ENCODE measurements around the gene FGF14. TPM values are rescaled to one million over a fixed set of nuclear protein-coding genes. Genes with fewer than 3 reads are reported as not detected.

FGF14 gene
- total and polyA plus RNA-seq, 2 donors (not counting 3 experiments of a cell fraction or from before 2014, with no cell fraction given), result not detected

DNA sequence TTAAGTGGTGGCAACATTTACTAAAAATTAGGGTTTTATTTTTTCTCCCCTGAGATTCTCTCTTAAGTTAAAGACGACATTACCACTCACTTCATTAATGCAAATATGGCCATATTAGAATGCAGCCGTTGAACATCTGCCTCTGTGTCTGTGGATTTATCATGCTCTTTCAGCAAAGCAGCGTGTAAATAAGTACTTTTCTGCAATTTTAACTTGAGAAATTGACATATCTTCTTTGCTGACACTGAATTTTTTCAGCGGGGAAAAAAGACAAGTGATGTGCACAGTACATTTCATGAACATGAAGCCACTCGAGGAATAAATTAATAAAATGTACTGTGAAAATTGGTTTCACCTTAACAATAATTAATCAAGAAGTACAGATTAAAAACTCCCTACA is 543.0 kb downstream of the FGF14 start:
- Histone ChIP-seq H3K79me2 (ENCODE audit: control insufficient read depth, insufficient read depth, low read length) (no peaks in the 10 kb centered on the region), H3K27me3 (ENCODE audit: control insufficient read depth in 2 of 2, insufficient read depth in 2 of 2, low read length in 2 of 2) (no peaks in the 10 kb centered on the region), H3K4me3 (replicated peaks in 1 of 3; ENCODE audit: insufficient read depth in 1 of 3, low read depth in 1 of 3, low read length in 3 of 3) (no peak overlapping the region), H3K36me3 (ENCODE audit: control insufficient read depth in 2 of 2, extremely low read depth in 1 of 2, insufficient read depth in 2 of 2, low read length in 2 of 2) (no peaks in the 10 kb centered on the region), H3K27ac (ENCODE audit: insufficient read depth, low read depth, low read length) (no peak overlapping the region), H3K9me1 (replicated peaks; ENCODE audit: control insufficient read depth, extremely low read depth, insufficient read depth, low read length) (no peaks in the 10 kb centered on the region), H3K9me3 (replicated peaks; ENCODE audit: control insufficient read depth, insufficient read depth, low read length) (no peaks in the 10 kb centered on the region), H4K20me1 (replicated peaks; ENCODE audit: control insufficient read depth, extremely low read depth, insufficient read depth, low read length) (no peaks in the 10 kb centered on the region), H3K4me1 (ENCODE audit: control insufficient read depth, extremely low read depth, insufficient read depth, low read length) (no peaks in the 10 kb centered on the region), H2AFZ (ENCODE audit: low read depth, low read length) (no peak overlapping the region), H3K9ac (replicated peaks; ENCODE audit: extremely low read depth, insufficient read depth, low read length) (no peak overlapping the region), H3K4me2 (ENCODE audit: insufficient read depth, low read length) (no peak overlapping the region)
- ChIA-PET POLR2A (no interaction called here), CTCF (no interaction called here)
- no TSS peak for BruUV-seq (replicated peaks)
- DNase-seq (ENCODE audit: low read depth, low spot score), result no peak
- TF ChIP-seq, protein P1, sequence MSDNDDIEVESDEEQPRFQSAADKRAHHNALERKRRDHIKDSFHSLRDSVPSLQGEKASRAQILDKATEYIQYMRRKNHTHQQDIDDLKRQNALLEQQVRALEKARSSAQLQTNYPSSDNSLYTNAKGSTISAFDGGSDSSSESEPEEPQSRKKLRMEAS (IDR thresholded peaks at IDR 0.05; ENCODE audit: insufficient read depth, insufficient read length), result no peak
- TF ChIP-seq MYC (IDR thresholded peaks at IDR 0.05; ENCODE audit: low read depth, low read length), result no peak
- no peak for TF ChIP-seq FOS (IDR thresholded peaks at IDR 0.05; ENCODE audit: borderline replicate concordance, insufficient read depth, low read length)
- TF ChIP-seq, protein P2, sequence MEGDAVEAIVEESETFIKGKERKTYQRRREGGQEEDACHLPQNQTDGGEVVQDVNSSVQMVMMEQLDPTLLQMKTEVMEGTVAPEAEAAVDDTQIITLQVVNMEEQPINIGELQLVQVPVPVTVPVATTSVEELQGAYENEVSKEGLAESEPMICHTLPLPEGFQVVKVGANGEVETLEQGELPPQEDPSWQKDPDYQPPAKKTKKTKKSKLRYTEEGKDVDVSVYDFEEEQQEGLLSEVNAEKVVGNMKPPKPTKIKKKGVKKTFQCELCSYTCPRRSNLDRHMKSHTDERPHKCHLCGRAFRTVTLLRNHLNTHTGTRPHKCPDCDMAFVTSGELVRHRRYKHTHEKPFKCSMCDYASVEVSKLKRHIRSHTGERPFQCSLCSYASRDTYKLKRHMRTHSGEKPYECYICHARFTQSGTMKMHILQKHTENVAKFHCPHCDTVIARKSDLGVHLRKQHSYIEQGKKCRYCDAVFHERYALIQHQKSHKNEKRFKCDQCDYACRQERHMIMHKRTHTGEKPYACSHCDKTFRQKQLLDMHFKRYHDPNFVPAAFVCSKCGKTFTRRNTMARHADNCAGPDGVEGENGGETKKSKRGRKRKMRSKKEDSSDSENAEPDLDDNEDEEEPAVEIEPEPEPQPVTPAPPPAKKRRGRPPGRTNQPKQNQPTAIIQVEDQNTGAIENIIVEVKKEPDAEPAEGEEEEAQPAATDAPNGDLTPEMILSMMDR (IDR thresholded peaks at IDR 0.05; ENCODE audit: extremely low read depth in 1 of 2, insufficient read depth in 1 of 2, low read depth in 1 of 2, low read length in 2 of 2), result no peak
- no peak for TF ChIP-seq GATA2 (IDR thresholded peaks at IDR 0.05; ENCODE audit: insufficient read depth, insufficient read length, low read depth, low read length)
- no peak for TF ChIP-seq POLR2A (IDR thresholded peaks at IDR 0.05; ENCODE audit: low read depth, low read length)
- no peak for TF ChIP-seq POLR2AphosphoS5 (IDR thresholded peaks at IDR 0.05; ENCODE audit: insufficient read depth, low read depth, low read length)
- TF ChIP-seq JUN (IDR thresholded peaks at IDR 0.05; ENCODE audit: borderline replicate concordance, insufficient read depth, insufficient read length, low read depth), result no peak
- no peak for TF ChIP-seq EZH2 (IDR thresholded peaks at IDR 0.05; ENCODE audit: borderline replicate concordance, low read depth, low read length, severe bottlenecking)
- intact Hi-C loops (cut with micrococcal nuclease) (no loop called here), dilution Hi-C loops (cut with MboI; ENCODE audit: extremely low pct_ligation_motif_present, low sequenced_read_pairs) (no loop called here)
- FAIRE-seq, result no peak
